ENCODE measurements around the gene NXT1.
A peak's percentile ranks its signal among the peaks of the same experiment; 100 is the strongest.

Gene NXT1

GRCh38 chr20:23358923-23359593 lies 8.5 kb downstream of the NXT1 start:
- Histone ChIP-seq H3K9ac (peak overlapping the region in 1 of 11 experiments; percentile 29; a peak in 1 of 22 replicates), H3K36me3 (peaks cover 14 to 26% (median 24%) of the 10 kb centered on the region in 11 experiments), H3K27me3 (no peaks in the 10 kb centered on the region), H3K9me3 (replicated peaks in 1 of 11) (no peaks in the 10 kb centered on the region), H3K4me2 (peak overlapping the region; percentile 72 to 97 (median 89)), H4K20me1 (peaks cover 8 to 51% (median 42%) of the 10 kb centered on the region in 11 experiments; a peak in 19 of 22 replicates), H3K4me1 (peaks cover 53 to 76% (median 69%) of the 10 kb centered on the region in 10 experiments), H3K4me3 (no peak overlapping the region; a peak in 2 of 20 replicates), H3K27ac (no peak overlapping the region)
- no peak for TF ChIP-seq Cebpa-rat (IDR thresholded peaks at IDR 0.05)

GRCh38 chr20:23360531-23360930 lies 9.9 kb downstream of the NXT1 start:
- H3K9ac ChIP-seq: peak overlapping the region; percentile 88 to 98 (median 93); a peak in 19 of 22 replicates
- peaks cover 14 to 26% (median 24%) of the 10 kb centered on the region in 11 experiments for H3K36me3 ChIP-seq
- peaks cover 60 to 80% (median 69%) of the 10 kb centered on the region in 10 experiments for H3K4me1 ChIP-seq
- peak overlapping the region in 5 of 10 experiments; percentile 58 to 92 (median 89); a peak in 9 of 20 replicates for H3K4me3 ChIP-seq
- peak overlapping the region; percentile 86 to 97 (median 93) for H3K4me2 ChIP-seq
- TF ChIP-seq Cebpa-rat (IDR thresholded peaks at IDR 0.05): no peak
- peaks cover 23 to 51% (median 42%) of the 10 kb centered on the region in 11 experiments; a peak in 20 of 22 replicates for H4K20me1 ChIP-seq
- peak overlapping the region; percentile 93 to 99 (median 95) for H3K27ac ChIP-seq
- no peaks in the 10 kb centered on the region for H3K27me3 ChIP-seq
- no peaks in the 10 kb centered on the region for H3K9me3 ChIP-seq (replicated peaks in 1 of 11)

- Histone ChIP-seq H4K20me1 (peaks cover 24 to 51% (median 42%) of the 10 kb centered on the region in 11 experiments; a peak in 21 of 22 replicates), H3K27ac (peak overlapping the region; percentile 93 to 99 (median 95)), H3K27me3 (no peaks in the 10 kb centered on the region), H3K4me1 (peaks cover 60 to 80% (median 70%) of the 10 kb centered on the region in 10 experiments), H3K9me3 (replicated peaks in 1 of 11) (no peaks in the 10 kb centered on the region), H3K36me3 (peaks cover 16 to 26% (median 24%) of the 10 kb centered on the region in 11 experiments), H3K4me2 (peak overlapping the region; percentile 86 to 97 (median 93)), H3K4me3 (peak overlapping the region; percentile 58 to 95 (median 90)), H3K9ac (peak overlapping the region; percentile 88 to 98 (median 93))
- TF ChIP-seq Cebpa-rat (IDR thresholded peaks at IDR 0.05): no peak
These were observed 10.5 kb downstream of the NXT1 start for GRCh38 chr20:23361119-23361475.

GRCh38 chr20:23361476-23362391 lies 11.1 kb downstream of the NXT1 start, which contains the start of gene GZF1:
TSS of gene GZF1 (plus strand) at chr20:23362182. CDS start at chr20:23364384, 2,202 bp downstream.
- peak within 1 kb of the TSS; percentile 93 to 99 (median 95) for H3K27ac ChIP-seq
- peaks cover 16 to 28% (median 25%) of the 10 kb centered on the region in 11 experiments for H3K36me3 ChIP-seq
- H3K4me2 ChIP-seq: peak within 1 kb of the TSS; percentile 88 to 97 (median 95)
- H3K27me3 ChIP-seq: no peaks in the 10 kb centered on the region
- peaks cover 61 to 80% (median 71%) of the 10 kb centered on the region in 10 experiments for H3K4me1 ChIP-seq
- H3K4me3 ChIP-seq: peak within 1 kb of the TSS; percentile 85 to 95 (median 91)
- TF ChIP-seq Cebpa-rat (IDR thresholded peaks at IDR 0.05): peak; percentile 86 to 100 (median 98)
- H4K20me1 ChIP-seq: peaks cover 27 to 52% (median 44%) of the 10 kb centered on the region in 11 experiments; a peak in 21 of 22 replicates
- peak within 1 kb of the TSS; percentile 88 to 98 (median 94) for H3K9ac ChIP-seq
- no peaks in the 10 kb centered on the region for H3K9me3 ChIP-seq (replicated peaks in 1 of 11)

GRCh38 chr20:23362392-23363256 lies 12.0 kb downstream of the NXT1 start:
- Histone ChIP-seq H3K4me1 (peaks cover 54 to 80% (median 69%) of the 10 kb centered on the region in 10 experiments), H3K4me3 (peak overlapping the region; percentile 85 to 95 (median 91)), H3K4me2 (peak overlapping the region; percentile 86 to 96 (median 94)), H3K9me3 (replicated peaks in 1 of 11) (no peaks in the 10 kb centered on the region), H3K27ac (peak overlapping the region; percentile 87 to 99 (median 95)), H4K20me1 (peaks cover 36 to 55% (median 52%) of the 10 kb centered on the region in 11 experiments; a peak in 21 of 22 replicates), H3K27me3 (no peaks in the 10 kb centered on the region), H3K9ac (peak overlapping the region; percentile 88 to 98 (median 94)), H3K36me3 (peaks cover 21 to 36% (median 33%) of the 10 kb centered on the region in 11 experiments)
- peak in 2 of 11 experiments; percentile 43 to 72; a peak in 2 of 22 replicates for TF ChIP-seq Cebpa-rat (IDR thresholded peaks at IDR 0.05)

- Histone ChIP-seq H3K9ac (peak overlapping the region; percentile 88 to 98 (median 94)), H3K4me1 (peaks cover 53 to 86% (median 68%) of the 10 kb centered on the region in 10 experiments), H3K4me2 (peak overlapping the region; percentile 86 to 96 (median 94)), H3K4me3 (peak overlapping the region; percentile 85 to 95 (median 91)), H4K20me1 (peaks cover 39 to 61% (median 57%) of the 10 kb centered on the region in 11 experiments; a peak in 21 of 22 replicates), H3K27me3 (no peaks in the 10 kb centered on the region), H3K36me3 (peaks cover 21 to 43% (median 39%) of the 10 kb centered on the region in 11 experiments), H3K27ac (peak overlapping the region in 10 of 11 experiments; percentile 93 to 99 (median 96); a peak in 21 of 22 replicates), H3K9me3 (replicated peaks in 1 of 11) (no peaks in the 10 kb centered on the region)
- TF ChIP-seq Cebpa-rat (IDR thresholded peaks at IDR 0.05): no peak
These were observed 12.7 kb downstream of the NXT1 start for GRCh38 chr20:23363257-23363649.

- no peaks in the 10 kb centered on the region for H3K9me3 ChIP-seq (replicated peaks in 1 of 11)
- peak overlapping the region in 6 of 11 experiments; percentile 4 to 67 (median 38); a peak in 9 of 22 replicates for H3K9ac ChIP-seq
- peak overlapping the region in 5 of 11 experiments; percentile 19 to 72 (median 49); a peak in 8 of 22 replicates for H3K27ac ChIP-seq
- H3K4me2 ChIP-seq: peak overlapping the region; percentile 41 to 95 (median 56)
- H3K27me3 ChIP-seq: no peaks in the 10 kb centered on the region
- TF ChIP-seq Cebpa-rat (IDR thresholded peaks at IDR 0.05): no peak
- H3K4me3 ChIP-seq: peak overlapping the region in 4 of 10 experiments; percentile 13 to 31 (median 19); a peak in 7 of 20 replicates
- peaks cover 42 to 66% (median 62%) of the 10 kb centered on the region in 11 experiments for H3K36me3 ChIP-seq
- peaks cover 35 to 73% (median 51%) of the 10 kb centered on the region in 10 experiments for H3K4me1 ChIP-seq
- H4K20me1 ChIP-seq: peaks cover 48 to 84% (median 73%) of the 10 kb centered on the region in 11 experiments; a peak in 21 of 22 replicates
These were observed 15.0 kb downstream of the NXT1 start for GRCh38 chr20:23365390-23366165.
